Measurements from ENCODE around the gene PDLIM5.
"Not testable (repeated sequence)": the region's sequence is repeated elsewhere in the genome, so short reads cannot be mapped to it uniquely, and the experiment has no call there.

The PDLIM5 gene

GRCh38 chr4:94459462-94460161, 7.9 kb downstream of the PDLIM5 start:
- DNase-seq (ENCODE audit: low read depth in 2 of 3, low spot score in 1 of 3) = no peak

GRCh38 chr4:94461506-94461905, 9.8 kb downstream of the PDLIM5 start:
- no peak for DNase-seq (ENCODE audit: low read depth in 2 of 3, low spot score in 1 of 3)

DNA sequence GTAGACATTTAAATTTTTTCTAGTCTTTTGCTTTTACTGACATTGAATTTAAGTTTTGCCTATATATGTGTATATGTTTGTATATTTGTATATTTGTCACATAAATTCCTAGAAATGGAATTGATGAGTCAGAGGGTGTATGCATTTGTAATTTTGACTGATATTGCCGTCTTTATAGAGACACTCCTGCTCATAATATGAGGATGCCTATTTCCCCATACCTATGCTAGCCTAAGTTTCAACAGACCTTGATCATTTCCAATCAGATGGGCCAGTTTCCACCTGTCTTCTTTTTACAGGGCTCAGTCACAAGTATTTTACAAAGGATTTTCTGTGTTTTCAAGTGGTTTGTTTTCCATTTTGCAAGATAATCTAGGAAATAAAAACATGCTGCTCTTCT, 10.8 kb downstream of the PDLIM5 start:
- DNase-seq (ENCODE audit: low read depth in 2 of 3, low spot score in 1 of 3) = no peak

DNA sequence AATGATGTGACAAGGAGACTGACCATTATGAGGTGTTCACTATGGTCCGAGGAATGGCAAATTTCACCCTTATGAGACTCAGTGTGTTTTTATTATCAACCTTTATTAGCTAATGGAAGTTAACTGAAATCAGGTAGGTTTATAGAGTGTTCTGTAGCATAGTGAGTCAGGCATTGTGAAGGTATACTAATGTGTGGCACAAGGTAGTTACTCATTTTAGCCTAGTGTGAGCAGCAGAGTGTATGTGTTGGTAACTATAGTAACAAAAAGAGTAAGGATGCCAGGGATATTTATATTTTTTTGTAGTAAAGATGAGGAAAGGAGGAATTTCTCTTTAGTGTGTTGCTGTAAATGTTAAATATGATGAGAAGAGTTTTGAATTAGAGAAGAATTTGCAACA, 12.0 kb downstream of the PDLIM5 start:
- no peak for DNase-seq (ENCODE audit: low read depth in 2 of 3, low spot score in 1 of 3)

DNA sequence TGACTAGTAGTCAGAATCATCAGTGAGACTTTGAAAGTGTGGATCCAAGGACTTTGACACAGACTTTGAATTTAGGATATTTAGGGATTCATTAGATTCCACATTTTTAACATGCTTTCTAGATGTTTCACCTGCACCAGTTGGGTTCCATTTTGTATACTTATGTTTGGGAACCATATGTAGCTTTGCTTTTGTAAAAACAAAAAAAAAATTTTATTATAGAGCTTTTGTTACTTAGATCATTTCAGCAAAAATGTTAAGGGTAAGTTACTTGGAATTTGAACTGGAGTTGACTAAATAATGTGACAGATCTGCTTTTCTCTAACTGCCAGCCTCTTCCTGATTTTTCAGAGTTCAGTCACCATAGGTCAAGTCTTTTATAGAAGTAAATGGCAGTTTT, 14.6 kb downstream of the PDLIM5 start:
- DNase-seq (ENCODE audit: low read depth in 2 of 3, low spot score in 1 of 3) = no peak

GRCh38 chr4:94466923-94467322, 15.2 kb downstream of the PDLIM5 start:
- no peak for DNase-seq (ENCODE audit: low read depth in 2 of 3, low spot score in 1 of 3)

DNA sequence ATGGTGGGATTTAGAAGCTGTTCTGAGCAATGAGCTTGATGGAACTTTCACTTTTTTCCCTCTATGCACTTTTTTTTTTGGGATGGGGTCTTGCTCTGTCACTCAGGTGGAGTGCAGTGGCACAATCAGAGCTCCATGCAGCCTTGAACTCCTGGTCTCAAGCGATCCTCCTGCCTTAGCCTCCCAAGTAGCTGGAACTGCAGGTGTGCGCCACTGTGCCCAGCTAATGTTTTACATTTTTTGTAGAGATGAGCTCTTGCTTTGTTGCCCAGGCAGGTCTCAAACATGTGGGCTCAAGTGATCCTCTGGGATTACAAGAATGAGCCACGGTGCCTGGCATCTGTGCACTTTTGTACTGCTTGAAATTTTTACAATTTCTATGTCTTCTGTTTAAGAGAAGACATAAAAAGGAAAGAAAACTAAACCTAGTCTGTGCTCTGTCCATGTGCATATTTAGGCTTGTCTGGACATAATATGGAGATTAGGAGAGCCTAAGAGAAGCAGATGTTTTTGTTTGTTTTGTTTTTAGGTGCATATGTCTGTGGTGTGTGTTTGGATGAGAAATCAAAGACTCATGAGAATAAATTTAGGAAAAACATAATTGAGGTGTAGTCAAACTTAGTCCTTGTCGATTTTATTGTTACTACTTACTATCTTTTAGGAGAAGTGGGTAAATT, 16.5 kb downstream of the PDLIM5 start:
- no peak for DNase-seq (ENCODE audit: low read depth in 2 of 3, low spot score in 1 of 3)

DNA sequence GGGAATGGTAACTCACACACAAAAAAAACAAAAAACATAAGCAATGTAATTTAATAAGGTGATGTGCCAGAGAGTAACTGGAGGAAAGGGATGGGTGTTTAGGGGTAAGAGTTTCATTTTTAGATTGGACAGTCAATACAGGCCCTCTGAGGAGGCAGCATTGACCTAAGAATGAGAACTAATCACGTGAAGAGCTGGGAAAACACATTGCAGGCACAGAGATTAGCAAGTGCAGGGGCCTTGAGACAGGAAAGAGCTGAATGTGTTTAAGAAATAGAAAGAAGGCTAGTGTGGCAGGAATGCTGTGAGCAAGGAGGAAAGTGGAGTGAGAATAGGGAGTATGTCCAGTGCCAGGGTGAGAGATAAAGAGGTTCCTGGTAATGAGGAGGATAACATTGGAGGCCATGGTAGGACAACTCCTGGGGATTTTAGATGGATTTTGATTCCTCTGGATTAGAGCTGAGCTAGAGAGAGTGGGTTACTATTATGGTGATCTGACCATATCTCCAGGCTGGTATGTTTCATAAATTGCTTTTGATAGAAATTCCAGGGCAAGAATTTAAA, 17.6 kb downstream of the PDLIM5 start:
- DNase-seq (ENCODE audit: low read depth in 2 of 3, low spot score in 1 of 3) = no peak

DNA sequence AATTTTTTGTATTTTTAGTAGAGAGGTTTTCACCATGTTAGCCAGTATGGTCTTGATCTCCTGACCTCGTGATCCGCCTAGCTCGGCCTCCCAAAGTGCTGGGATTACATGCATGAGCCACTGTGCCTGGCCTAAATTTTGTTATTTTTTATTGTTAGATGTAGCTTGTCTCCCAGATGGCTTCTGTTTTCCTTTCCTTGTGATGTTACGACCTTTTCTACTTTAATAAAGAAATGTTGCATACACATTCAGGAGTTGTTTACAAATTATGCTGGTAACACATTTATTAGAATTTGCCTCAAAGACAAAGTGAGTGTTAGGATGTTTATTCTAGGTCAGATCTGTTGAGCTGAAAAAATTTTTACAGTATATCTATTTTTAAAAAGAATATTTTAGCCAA, 18.4 kb downstream of the PDLIM5 start:
- no peak for DNase-seq (ENCODE audit: low read depth in 2 of 3, low spot score in 1 of 3)

- not testable (repeated sequence) for DNase-seq (ENCODE audit: low read depth in 2 of 3, low spot score in 1 of 3)
These were observed 19.0 kb downstream of the PDLIM5 start for GRCh38 chr4:94470782-94471181.

DNA sequence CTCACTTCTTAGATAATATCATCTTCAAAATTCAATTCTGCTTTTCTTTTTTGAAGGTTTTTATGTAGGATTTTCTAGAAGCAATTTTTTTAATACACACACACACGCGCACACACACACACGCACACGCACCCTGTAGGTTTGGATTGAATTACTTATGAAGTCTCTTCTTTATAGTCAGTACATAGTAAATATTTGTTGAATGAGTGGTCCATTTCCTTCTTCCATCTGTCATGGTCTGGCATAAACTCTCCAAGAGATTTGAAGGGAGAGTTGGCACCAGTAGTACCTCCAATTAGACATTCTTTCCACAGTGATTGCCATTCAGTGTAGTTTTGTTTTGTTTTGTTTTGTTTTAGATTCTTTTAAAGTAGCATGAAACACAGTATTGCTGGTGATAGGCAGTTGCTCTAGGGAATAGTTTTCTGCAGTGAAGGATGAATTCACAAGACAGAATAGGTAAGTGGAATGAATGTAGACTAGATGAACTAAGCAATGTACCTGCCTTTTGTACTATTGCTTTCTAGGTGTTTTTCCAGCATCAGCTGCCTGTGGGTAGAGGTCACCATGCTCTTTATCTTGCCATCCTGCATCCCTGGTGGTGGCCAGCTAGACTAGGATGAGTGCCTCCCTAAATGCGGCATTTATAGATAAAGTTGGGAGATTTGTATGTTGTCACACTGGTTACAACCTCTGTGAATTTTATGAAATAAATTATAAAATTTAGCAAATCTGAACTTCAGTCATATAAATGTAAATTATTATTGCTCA, 20.5 kb downstream of the PDLIM5 start:
- no peak for DNase-seq (ENCODE audit: low read depth in 2 of 3, low spot score in 1 of 3)

DNA sequence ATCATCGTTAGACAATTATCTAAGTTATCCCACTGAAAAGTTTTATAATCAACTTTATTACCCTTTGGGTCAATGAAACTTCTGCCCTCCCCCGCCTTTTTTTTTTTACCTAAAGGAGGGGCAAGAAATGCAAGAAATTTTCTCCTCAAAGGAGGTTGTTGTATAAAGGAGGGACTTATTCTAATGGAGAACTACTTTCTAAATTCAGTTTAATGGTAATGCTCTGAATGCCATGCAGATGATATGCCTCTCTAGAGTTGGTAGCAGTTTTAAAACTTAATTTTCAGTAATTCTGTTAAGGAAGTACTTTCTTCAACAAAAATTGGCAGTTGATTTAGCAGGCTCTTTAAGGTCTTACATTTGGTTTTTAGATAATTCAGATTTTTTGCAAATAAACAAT, 23.3 kb downstream of the PDLIM5 start:
- DNase-seq (ENCODE audit: low read depth in 2 of 3, low spot score in 1 of 3) = no peak

DNA sequence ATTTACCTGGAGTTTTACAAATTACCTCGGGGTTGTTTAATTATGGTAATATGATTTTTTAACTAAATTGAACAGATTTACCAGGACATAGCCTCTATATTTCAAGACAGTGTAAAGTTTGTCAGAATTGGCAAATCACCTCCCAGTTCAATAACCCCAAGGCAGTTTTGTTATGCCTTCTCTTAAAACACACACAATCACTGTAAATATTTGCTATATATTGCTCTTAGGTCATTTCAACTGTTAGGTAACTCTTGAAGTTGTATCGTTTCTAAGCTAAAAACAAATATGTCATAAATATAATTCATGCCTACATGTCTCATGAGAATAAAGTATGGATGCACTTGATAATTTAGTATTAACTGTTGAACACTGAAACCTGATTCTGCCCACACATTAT, 24.1 kb downstream of the PDLIM5 start:
- no peak for DNase-seq (ENCODE audit: low read depth in 2 of 3, low spot score in 1 of 3)

DNA sequence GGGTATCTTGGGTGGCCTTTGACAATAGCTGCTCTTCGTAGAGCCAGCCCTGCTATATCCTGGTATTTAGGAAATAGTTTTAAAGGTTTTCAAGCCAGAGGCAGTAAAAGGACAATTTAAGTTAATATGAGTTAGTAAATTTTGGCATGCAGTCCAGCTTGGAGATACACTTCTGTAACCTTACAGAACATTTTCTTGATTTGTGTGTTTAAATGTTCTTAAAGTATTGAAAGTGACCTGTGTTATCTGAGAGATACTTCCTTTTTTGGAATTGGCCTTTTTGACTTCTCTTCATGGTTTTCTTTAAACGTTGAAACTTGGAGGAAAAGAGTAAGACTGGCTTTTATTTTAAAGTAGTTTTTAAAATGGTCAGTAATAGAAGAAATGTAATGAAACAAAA, 25.5 kb downstream of the PDLIM5 start:
- DNase-seq (ENCODE audit: low read depth in 2 of 3, low spot score in 1 of 3) = no peak

DNA sequence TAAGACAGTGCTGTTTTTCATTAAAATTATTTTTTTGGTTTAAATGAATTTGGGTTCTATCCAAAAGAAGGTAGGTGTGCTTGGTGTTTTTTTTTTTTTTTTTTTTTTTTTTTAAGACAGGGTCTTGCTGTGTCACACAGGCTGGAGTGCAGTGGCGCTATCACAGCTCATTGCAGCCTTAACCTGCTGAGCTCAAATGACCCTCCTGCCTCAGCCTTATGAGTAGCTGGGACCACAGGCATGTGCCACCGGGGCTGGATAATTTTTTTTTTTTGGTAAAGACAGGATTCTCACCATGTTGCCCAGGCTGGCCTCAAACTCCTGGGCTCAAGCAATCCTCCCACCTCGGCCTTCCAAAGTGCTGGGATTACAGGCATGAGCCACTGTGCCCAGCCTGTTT, 27.1 kb downstream of the PDLIM5 start:
- not testable (repeated sequence) for DNase-seq (ENCODE audit: low read depth in 2 of 3, low spot score in 1 of 3)

DNA sequence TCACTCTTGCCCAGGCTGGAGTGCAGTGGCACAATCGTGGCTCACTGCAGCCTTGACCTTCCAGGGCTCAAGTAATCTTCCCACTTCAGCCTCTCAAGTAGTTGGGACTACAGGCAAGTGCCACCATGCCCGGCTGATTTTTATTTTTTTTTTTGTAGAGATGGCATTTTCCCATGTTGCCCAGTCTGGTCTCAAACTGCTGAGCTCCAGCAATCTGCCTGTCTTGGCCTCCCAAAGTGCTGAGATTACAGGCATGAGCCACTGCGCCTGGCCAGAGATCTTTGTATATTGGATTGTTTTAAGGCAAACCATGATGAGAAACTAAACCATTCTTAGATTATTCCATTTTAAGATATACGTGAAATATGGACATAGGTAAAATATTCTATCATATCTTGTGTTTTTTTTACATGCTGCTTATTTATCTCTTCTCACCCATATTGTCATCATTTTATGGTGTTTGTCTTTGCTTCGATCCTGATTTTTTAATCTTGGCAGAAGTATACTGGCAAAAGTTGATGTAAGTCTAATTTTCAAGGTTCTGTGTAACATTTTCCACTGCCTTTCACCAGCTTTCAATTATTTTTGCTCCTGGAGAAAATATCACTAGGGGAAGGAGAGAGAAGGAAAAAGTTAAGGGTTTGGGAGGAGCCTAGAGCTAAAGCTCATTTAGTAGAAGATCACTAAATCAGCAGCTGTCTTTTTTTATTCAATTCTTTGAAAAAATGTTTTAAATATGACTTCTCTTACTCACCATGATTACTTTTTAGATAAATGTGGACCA, 27.8 kb downstream of the PDLIM5 start:
- DNase-seq (ENCODE audit: low read depth in 2 of 3, low spot score in 1 of 3) = no peak

GRCh38 chr4:94480362-94480951, 28.7 kb downstream of the PDLIM5 start:
- DNase-seq (ENCODE audit: low read depth in 2 of 3, low spot score in 1 of 3) = no peak

DNA sequence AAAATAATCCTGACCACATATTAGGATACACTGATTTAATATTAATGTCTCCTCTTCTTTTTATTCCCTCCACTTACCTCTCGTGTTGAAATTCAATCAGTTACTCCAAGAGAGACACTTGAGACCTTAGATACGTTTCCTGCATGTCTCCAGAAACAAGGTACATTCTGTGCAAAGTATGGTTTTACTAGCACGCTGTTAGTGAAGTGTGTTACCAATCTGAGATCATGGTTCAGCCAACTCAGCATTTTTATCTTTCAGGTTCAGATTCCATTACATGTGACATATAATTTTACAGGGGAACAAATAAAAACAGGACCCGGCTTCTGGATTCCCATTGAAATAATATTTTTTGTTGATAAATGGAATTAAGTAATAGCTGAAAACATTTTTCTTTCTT, 32.2 kb downstream of the PDLIM5 start:
- DNase-seq (ENCODE audit: low read depth in 2 of 3, low spot score in 1 of 3) = no peak

DNA sequence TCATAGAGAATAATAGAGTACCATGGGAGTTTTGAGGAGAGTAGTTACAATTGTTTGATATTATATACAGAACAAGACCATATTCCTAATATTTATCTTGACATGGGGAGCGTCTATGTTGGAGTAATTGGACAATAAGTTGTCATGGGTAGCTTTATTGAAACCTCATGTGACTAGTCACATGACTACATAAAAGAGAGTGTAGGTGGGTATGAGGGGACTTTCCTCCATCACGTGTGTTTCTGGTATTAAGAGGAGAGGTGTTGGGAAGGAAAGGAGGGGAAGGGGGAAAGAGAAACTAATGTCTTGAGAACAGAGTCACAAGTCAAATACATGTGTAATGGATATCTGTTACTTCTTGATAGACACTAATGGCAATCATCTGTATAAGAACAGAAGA, 33.1 kb downstream of the PDLIM5 start:
- DNase-seq (ENCODE audit: low read depth in 2 of 3, low spot score in 1 of 3) = no peak

DNA sequence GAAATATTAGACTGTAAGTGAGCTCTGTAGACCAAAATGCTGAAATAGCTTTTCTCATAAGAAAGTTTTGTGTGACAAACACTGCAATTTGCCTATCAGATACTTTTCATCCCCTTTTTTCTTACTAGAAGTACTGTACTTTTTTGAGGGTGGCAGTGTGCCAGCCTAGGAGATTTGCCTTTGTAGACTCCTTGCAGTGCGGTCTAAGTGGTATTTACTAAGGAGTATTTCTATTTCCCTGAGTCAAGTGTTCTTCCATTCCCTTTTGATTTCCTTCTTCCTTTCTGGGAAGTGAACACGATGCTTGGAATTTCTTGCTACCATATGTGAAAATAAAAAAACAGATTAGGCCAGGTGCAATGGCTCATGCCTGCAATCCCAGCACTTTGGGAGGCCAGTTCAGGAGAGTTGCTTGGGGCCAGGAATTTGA, 34.6 kb downstream of the PDLIM5 start:
- no peak for DNase-seq (ENCODE audit: low read depth in 2 of 3, low spot score in 1 of 3)

- no peak for DNase-seq (ENCODE audit: low read depth in 2 of 3, low spot score in 1 of 3)
These were observed 36.9 kb downstream of the PDLIM5 start for GRCh38 chr4:94488670-94489069.

All from stimulated activated CD4-positive, alpha-beta T cell treated with anti-CD3 and anti-CD28 coated beads, Interleukin-12 subunit alpha, Interleukin-12 subunit beta, amount 100 ng/mL, for 48 hours (primary cell).